ENCODE results near the gene KIF26B.

The KIF26B gene

GRCh38 chr1:245436407-245436806 is 281.6 kb downstream of the KIF26B start:
- intact Hi-C loops (cut with DNase I), result no loop called here
- no peak for DNase-seq

GRCh38 chr1:245437369-245438062 is 282.7 kb downstream of the KIF26B start:
- intact Hi-C loops (cut with DNase I), result no loop called here
- DNase-seq, result no peak

GRCh38 chr1:245440922-245441321 is 286.1 kb downstream of the KIF26B start:
- DNase-seq, result no peak
- intact Hi-C loops (cut with DNase I), result no loop called here

GRCh38 chr1:245441689-245442088 is 286.9 kb downstream of the KIF26B start:
- intact Hi-C loops (cut with DNase I), result no loop called here
- no peak for DNase-seq

GRCh38 chr1:245444147-245444828 is 289.5 kb downstream of the KIF26B start:
- intact Hi-C loops (cut with DNase I), result no loop called here
- no peak for DNase-seq

GRCh38 chr1:245444945-245445344 is 290.2 kb downstream of the KIF26B start:
- intact Hi-C loops (cut with DNase I), result no loop called here
- no peak for DNase-seq

- DNase-seq, result no peak
- intact Hi-C loops (cut with DNase I), result no loop called here
These were observed 293.7 kb downstream of the KIF26B start for GRCh38 chr1:245448531-245448930.

GRCh38 chr1:245448975-245449431 is 294.2 kb downstream of the KIF26B start:
- no peak for DNase-seq
- intact Hi-C loops (cut with DNase I), result no loop called here

GRCh38 chr1:245453541-245453940 is 298.8 kb downstream of the KIF26B start:
- intact Hi-C loops (cut with DNase I), result no loop called here

GRCh38 chr1:245454051-245454450 is 299.3 kb downstream of the KIF26B start:
- intact Hi-C loops (cut with DNase I), result no loop called here

More at GRCh38 chr1:245453541-245453940, 298.8 kb downstream of the KIF26B start:
- no peak for DNase-seq

GRCh38 chr1:245457562-245457961 is 302.8 kb downstream of the KIF26B start:
- DNase-seq, result no peak

More at GRCh38 chr1:245454051-245454450, 299.3 kb downstream of the KIF26B start:
- DNase-seq, result no peak

GRCh38 chr1:245458234-245458633 is 303.4 kb downstream of the KIF26B start:
- DNase-seq, result no peak
- intact Hi-C loops (cut with DNase I), result no loop called here

More at GRCh38 chr1:245457562-245457961, 302.8 kb downstream of the KIF26B start:
- intact Hi-C loops (cut with DNase I), result no loop called here

- no peak for DNase-seq
- intact Hi-C loops (cut with DNase I), result no loop called here
These were observed 304.0 kb downstream of the KIF26B start for GRCh38 chr1:245458761-245459174.

- intact Hi-C loops (cut with DNase I), result no loop called here
- DNase-seq, result no peak
These were observed 304.8 kb downstream of the KIF26B start for GRCh38 chr1:245459621-245460020.

GRCh38 chr1:245461681-245462080 is 306.9 kb downstream of the KIF26B start:
- intact Hi-C loops (cut with DNase I), result no loop called here
- no peak for DNase-seq

GRCh38 chr1:245462161-245462560 is 307.4 kb downstream of the KIF26B start:
- intact Hi-C loops (cut with DNase I), result no loop called here
- no peak for DNase-seq

- no peak for DNase-seq
- intact Hi-C loops (cut with DNase I), result no loop called here
These were observed 308.8 kb downstream of the KIF26B start for GRCh38 chr1:245463392-245464165.

- intact Hi-C loops (cut with DNase I), result no loop called here
- DNase-seq, result peak in 1 of 10 donors; percentile 76
These were observed 309.5 kb downstream of the KIF26B start for GRCh38 chr1:245464290-245464689.

- intact Hi-C loops (cut with DNase I), result no loop called here
- peak in 1 of 10 donors; percentile 74 for DNase-seq
These were observed 310.9 kb downstream of the KIF26B start for GRCh38 chr1:245465666-245466065.

- intact Hi-C loops (cut with DNase I), result no loop called here
- DNase-seq, result no peak
These were observed 311.5 kb downstream of the KIF26B start for GRCh38 chr1:245466261-245466660.

- DNase-seq, result no peak
- intact Hi-C loops (cut with DNase I), result no loop called here
These were observed 313.0 kb downstream of the KIF26B start for GRCh38 chr1:245467804-245468203.

All from posterior cingulate gyrus (tissue), 11 donors.